SH-SY5Y (cell line): ENCODE measurements around the gene SLC25A4.

Source experiments
- GATA2 ChIP-seq: IDR thresholded peaks from 2 replicates; pipeline ENCODE4 v1.6.1; 2011; ENCODE audit warnings: mild to moderate bottlenecking, low read depth, low read length
- GATA3 ChIP-seq: IDR thresholded peaks from 2 replicates; pipeline ENCODE4 v1.6.1; 2011; ENCODE audit warnings: low read depth, mild to moderate bottlenecking, low read length, moderate library complexity

DNA sequence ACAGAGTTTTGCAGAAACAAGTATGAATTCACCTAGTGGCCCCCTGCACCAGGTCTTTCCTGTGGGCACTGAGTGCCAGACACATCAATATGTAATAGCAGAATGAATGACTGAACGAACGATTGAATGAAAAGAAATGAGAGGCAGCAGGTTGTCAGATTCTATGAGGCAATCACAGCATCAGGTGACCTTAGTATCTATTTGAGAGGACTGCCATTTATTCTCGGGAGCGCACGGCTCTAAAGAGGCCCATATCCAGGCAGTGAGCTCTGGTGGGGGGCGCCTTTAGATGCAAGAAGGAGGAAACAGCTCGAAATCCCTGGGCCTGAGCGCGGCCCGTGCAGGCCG, 528 bp upstream of the SLC25A4 start:
- TF ChIP-seq GATA2 = no peak
- no peak for TF ChIP-seq GATA3
